K562 (cell line): ENCODE data around the gene INSL3. TPM values are rescaled to one million over a fixed set of nuclear protein-coding genes. Genes with fewer than 3 reads are reported as not detected.
A peak's percentile ranks its signal among the peaks of the same experiment; 100 is the strongest.

Experiments
- ATAC-seq: fragments of 200-7000 bp; cut with Tn5 transposase; 3 replicates; pipeline ENCODE4 v1.9.1; 2020; ENCODE audit warnings: moderate library complexity
- BruUV-seq: library from RNA; stranded (reverse); fragments of 400-500 nt; replicated peaks from 2 replicates; lab custom pipeline; 2021; lab: Mats Ljungman, UMichigan
- CTCF ChIA-PET: fragments of 300-600 bp; formaldehyde crosslinking; extraction: SDS; loops from one replicate; lab custom pipeline; 2021; ENCODE audit warnings: low intra/inter-chr PET ratio; lab: Yijun Ruan, JAX
- POLR2A ChIA-PET: fragments of 300-600, 350-650 bp; sonication (Branson Sonifier 250); formaldehyde crosslinking; extraction: SDS; loops from one replicate; lab custom pipeline; 2021; ENCODE audit warnings: antibody characterized with exemption, inconsistent platforms; lab: Yijun Ruan, JAX
- DNase-seq, 4 experiments: peaks; one replicate each; pipeline versions ENCODE4 v3.0.0 to v3.0.0-alpha.2; 2011 to 2018; ENCODE audit warnings: low spot score in 3 of 4, mixed read lengths in 3 of 4; ENCODE audit errors: extremely low read depth in 1 of 4
- FAIRE-seq: peaks from 2 replicates; lab custom pipeline; 2011; peaks lifted over from hg19 to GRCh38; lab: Jason Lieb, UNC
- H2AFZ ChIP-seq: 2 replicates; pipeline ENCODE4 v1.6.0; 2011; ENCODE audit warnings: low read depth, low read length, control low read depth, inconsistent platforms
- H3K27ac ChIP-seq: fragments of 200-600 bp; 3 replicates; pipeline ENCODE4 v1.8.0; 2011; ENCODE audit warnings: low read depth, mild to moderate bottlenecking, control low read depth, inconsistent platforms, low read length, moderate library complexity, mixed read lengths; ENCODE audit errors: extremely low read depth
- H3K27me3 ChIP-seq, 2 experiments: fragments of 300-600 bp in 1 of 2; 2 replicates in 1 of 2; 3 replicates in 1 of 2; pipeline versions ENCODE4 v1.6.0 to v1.8.0; 2011; ENCODE audit warnings: inconsistent platforms in 2 of 2, low read length in 2 of 2, mild to moderate bottlenecking in 1 of 2, mixed read lengths in 1 of 2, moderate library complexity in 1 of 2; ENCODE audit not compliant: control insufficient read depth in 2 of 2, insufficient read depth in 2 of 2
- H3K36me3 ChIP-seq: fragments of 300-600 bp; 3 replicates; pipeline ENCODE4 v1.8.0; 2011; ENCODE audit warnings: mild to moderate bottlenecking, low read length, inconsistent platforms; ENCODE audit not compliant: control insufficient read depth, insufficient read depth
- H3K4me1 ChIP-seq, 2 experiments: fragments of 200-600 bp in 1 of 2; replicated peaks in 1 of 2; 2 replicates in 1 of 2; 3 replicates in 1 of 2; pipeline versions ENCODE4 v1.5.1 to v1.8.0; 2011; ENCODE audit warnings: inconsistent platforms in 2 of 2, low read length in 2 of 2, mild to moderate bottlenecking in 1 of 2, mixed read lengths in 1 of 2, moderate library complexity in 1 of 2; ENCODE audit not compliant: control insufficient read depth in 2 of 2, insufficient read depth in 2 of 2
- H3K4me2 ChIP-seq: 2 replicates; pipeline ENCODE4 v1.6.1; 2011; ENCODE audit warnings: low read length, control low read depth, inconsistent platforms, mixed read lengths; ENCODE audit not compliant: insufficient read depth
- H3K4me3 ChIP-seq: fragments of 200-600 bp; sonication (generic), shearing (Covaris generic); 2 replicates; pipeline ENCODE4 v1.5.1; 2016; ENCODE audit warnings: control low read depth, inconsistent platforms
- H3K79me2 ChIP-seq: fragments of 200-600 bp; 3 replicates; pipeline ENCODE4 v1.8.0; 2011; ENCODE audit warnings: low read length, inconsistent platforms; ENCODE audit not compliant: control insufficient read depth, insufficient read depth
- H3K9ac ChIP-seq, 2 experiments: 2 replicates each; pipeline versions ENCODE4 v1.6.0 to v1.6.1; 2011; ENCODE audit warnings: low read depth in 2 of 2, low read length in 2 of 2, control low read depth in 1 of 2, inconsistent platforms in 1 of 2, mild to moderate bottlenecking in 1 of 2, mixed read lengths in 1 of 2; ENCODE audit not compliant: insufficient read depth in 1 of 2
- H3K9me1 ChIP-seq: one replicate; pipeline ENCODE4 v1.6.0; 2011; ENCODE audit warnings: inconsistent platforms, mild to moderate bottlenecking, low read length, moderate library complexity; ENCODE audit not compliant: control insufficient read depth, insufficient read depth
- H3K9me3 ChIP-seq: replicated peaks from 2 replicates; pipeline ENCODE4 v1.5.1; 2011; ENCODE audit warnings: low read depth, low read length, inconsistent platforms; ENCODE audit not compliant: control insufficient read depth, insufficient read depth
- H4K20me1 ChIP-seq: replicated peaks from 2 replicates; pipeline ENCODE4 v1.6.1; 2011; ENCODE audit warnings: low read length, inconsistent platforms, mixed read lengths; ENCODE audit not compliant: control insufficient read depth, insufficient read depth
- BCOR ChIP-seq: fragments of 450-650 bp; IDR thresholded peaks from 2 replicates; pipeline ENCODE4 v1.6.1; 2016
- CBFA2T3 ChIP-seq: fragments of 450-650 bp; IDR thresholded peaks from 2 replicates; pipeline ENCODE4 v1.6.1; 2017
- CBX8 ChIP-seq: fragments of 200-600 bp; sonication (generic); IDR thresholded peaks from 2 replicates; pipeline ENCODE4 v1.6.1; 2012; ENCODE audit warnings: borderline replicate concordance, mixed run types, low read depth, mild to moderate bottlenecking, moderate library complexity, mixed read lengths, low read length, control low read depth, inconsistent platforms; ENCODE audit not compliant: poor library complexity, severe bottlenecking; ENCODE audit errors: extremely low read depth
- CREBBP ChIP-seq: IDR thresholded peaks from one replicate; pipeline ENCODE4 v1.6.1; 2012; ENCODE audit warnings: low read depth, mild to moderate bottlenecking, control low read depth, inconsistent platforms, low read length
- EZH2 ChIP-seq: IDR thresholded peaks from 2 replicates; pipeline ENCODE4 v1.6.1; 2012; ENCODE audit warnings: low read depth, mild to moderate bottlenecking, inconsistent platforms, low read length, borderline replicate concordance
- FUS ChIP-seq: fragments of 200-400 bp; formaldehyde crosslinking; optimal IDR thresholded peaks from 2 replicates; pipeline ENCODE3; 2017; ENCODE audit warnings: low read depth, low read length
- GABPB1 ChIP-seq: sonication (generic); formaldehyde crosslinking; IDR thresholded peaks from 2 replicates; pipeline ENCODE4 v1.8.0; 2022; ENCODE audit warnings: mild to moderate bottlenecking, missing genetic modification reagents
- HNRNPL ChIP-seq: fragments of 200-400 bp; formaldehyde crosslinking; IDR thresholded peaks from 2 replicates; pipeline ENCODE4 v1.6.1; 2017; ENCODE audit warnings: low read depth, mild to moderate bottlenecking, low read length
- HNRNPUL1 ChIP-seq: fragments of 200-400 bp; formaldehyde crosslinking; IDR thresholded peaks from 2 replicates; pipeline ENCODE4 v1.6.1; 2017; ENCODE audit warnings: low read length
- LCOR ChIP-seq: sonication (generic); formaldehyde crosslinking; IDR thresholded peaks from 2 replicates; pipeline ENCODE4 v1.8.0; 2022; ENCODE audit warnings: mild to moderate bottlenecking, missing genetic modification reagents
- MED1 ChIP-seq: sonication (generic); formaldehyde crosslinking; IDR thresholded peaks from 2 replicates; pipeline ENCODE4 v1.8.1; 2023; ENCODE audit warnings: missing genetic modification reagents, borderline replicate concordance
- NFIX ChIP-seq: fragments of 250-450 bp; sonication (Bioruptor Pico); IDR thresholded peaks from 2 replicates; pipeline ENCODE4 v1.4.0; 2020; ENCODE audit warnings: low read depth, mild to moderate bottlenecking, moderate library complexity
- NFXL1 ChIP-seq: fragments of 450-650 bp; formaldehyde crosslinking; IDR thresholded peaks from 2 replicates; pipeline ENCODE4 v1.4.0; 2021; ENCODE audit warnings: mild to moderate bottlenecking
- PCBP1 ChIP-seq: fragments of 200-400 bp; formaldehyde crosslinking; IDR thresholded peaks from 2 replicates; pipeline ENCODE4 v1.6.1; 2018; ENCODE audit warnings: mild to moderate bottlenecking, low read depth, low read length; ENCODE audit not compliant: poor library complexity, severe bottlenecking
- POLR2A ChIP-seq: fragments of 450-650 bp; conservative IDR thresholded peaks from 2 replicates; pipeline ENCODE4 v1.6.1; 2016
- POLR2G ChIP-seq: fragments of 200-400 bp; formaldehyde crosslinking; IDR thresholded peaks from 2 replicates; pipeline ENCODE4 v1.6.1; 2017; ENCODE audit warnings: low read depth, mild to moderate bottlenecking, antibody characterized with exemption, low read length, moderate library complexity
- RFX5 ChIP-seq: IDR thresholded peaks from 2 replicates; pipeline ENCODE4 v1.6.1; 2011; ENCODE audit warnings: low read depth, mild to moderate bottlenecking, improper control_type of control experiment, low read length
- SAFB ChIP-seq: fragments of 200-400 bp; formaldehyde crosslinking; IDR thresholded peaks from 2 replicates; pipeline ENCODE4 v1.6.1; 2017; ENCODE audit warnings: low read depth, low read length, borderline replicate concordance
- SIN3A ChIP-seq, 2 experiments: fragments of 150-350 bp in 1 of 2; IDR thresholded peaks; 2 replicates each; pipeline ENCODE4 v1.6.1; 2011 to 2016; ENCODE audit warnings: borderline replicate concordance in 2 of 2, low read depth in 2 of 2, low read length in 2 of 2, mild to moderate bottlenecking in 2 of 2, moderate library complexity in 2 of 2; ENCODE audit not compliant: control insufficient read depth in 1 of 2
- SNRNP70 ChIP-seq: fragments of 200-400 bp; formaldehyde crosslinking; optimal IDR thresholded peaks from 2 replicates; pipeline ENCODE3; 2017; ENCODE audit warnings: low read depth, low read length
- U2AF1 ChIP-seq: fragments of 200-400 bp; formaldehyde crosslinking; optimal IDR thresholded peaks from 2 replicates; pipeline ENCODE3; 2017; ENCODE audit warnings: mild to moderate bottlenecking, low read depth, low read length, moderate library complexity
- ZNF316 ChIP-seq: fragments of 450-650 bp; IDR thresholded peaks from 2 replicates; pipeline ENCODE4 v1.6.1; 2016
- ZNF324 ChIP-seq: fragments of 250-450 bp; sonication (Bioruptor Pico); IDR thresholded peaks from 2 replicates; pipeline ENCODE4 v1.4.0; 2020; ENCODE audit warnings: mild to moderate bottlenecking
- ZNF583 ChIP-seq: fragments of 250-450 bp; sonication (Bioruptor Pico); IDR thresholded peaks from 2 replicates; pipeline ENCODE4 v1.4.0; 2020
- WGBS: fragments of 100-300 bp; shearing (Covaris generic); methylation state at CpG from one replicate; pipeline ENCODE4 v1.1.6; 2016; ENCODE audit warnings: low coverage, mixed read lengths; ENCODE audit not compliant: insufficient coverage; ENCODE audit errors: missing lambda C conversion rate; 5-methylcytosine and 5-hydroxymethylcytosine counted together
- in situ Hi-C: fragments of 300-500 bp; cut with MboI; formaldehyde crosslinking; loops from 4 replicates; pipeline ENCODE4 v1.15.0; 2018; ENCODE audit warnings: inconsistent platforms, mixed read lengths
- intact Hi-C: fragments of 100-400 bp; cut with micrococcal nuclease; formaldehyde crosslinking; loops from 2 replicates; pipeline ENCODE4 v1.14.2; 2022
- polyA plus RNA-seq, 8 experiments: library from polyadenylated mRNA; depleted of rRNA in 4 of 8; stranded (reverse) in 5 of 8; unstranded in 3 of 8; fragments of >200 nt; fragmentation: Nextera tagmentation in 2 of 8; fragmentation: Illumina TruSeq in 1 of 8; extraction: Ambion mirVana in 2 of 8; extraction: Trizol in 1 of 8; gene quantifications; 2 replicates each; pipeline versions ENCODE4 v1.2.1 to v1.2.3, GENCODE V29; 2011 to 2014; ENCODE audit warnings: inconsistent platforms in 1 of 8, missing spikeins in 1 of 8
- total RNA-seq, 7 experiments: library from RNA; depleted of rRNA in 6 of 7; stranded (reverse); fragments of >200 nt in 6 of 7; fragmentation: Illumina TruSeq in 2 of 7; extraction: Trizol in 2 of 7; gene quantifications; 2 replicates each; pipeline versions ENCODE4 v1.2.1 to v1.2.3, GENCODE V29; 2011 to 2021; ENCODE audit warnings: low replicate concordance in 1 of 7

Gene INSL3
- total and polyA plus RNA-seq, 9 of the 15 experiments (the other 6 are each of a cell fraction or from before 2014, with no cell fraction given): not detected

DNA sequence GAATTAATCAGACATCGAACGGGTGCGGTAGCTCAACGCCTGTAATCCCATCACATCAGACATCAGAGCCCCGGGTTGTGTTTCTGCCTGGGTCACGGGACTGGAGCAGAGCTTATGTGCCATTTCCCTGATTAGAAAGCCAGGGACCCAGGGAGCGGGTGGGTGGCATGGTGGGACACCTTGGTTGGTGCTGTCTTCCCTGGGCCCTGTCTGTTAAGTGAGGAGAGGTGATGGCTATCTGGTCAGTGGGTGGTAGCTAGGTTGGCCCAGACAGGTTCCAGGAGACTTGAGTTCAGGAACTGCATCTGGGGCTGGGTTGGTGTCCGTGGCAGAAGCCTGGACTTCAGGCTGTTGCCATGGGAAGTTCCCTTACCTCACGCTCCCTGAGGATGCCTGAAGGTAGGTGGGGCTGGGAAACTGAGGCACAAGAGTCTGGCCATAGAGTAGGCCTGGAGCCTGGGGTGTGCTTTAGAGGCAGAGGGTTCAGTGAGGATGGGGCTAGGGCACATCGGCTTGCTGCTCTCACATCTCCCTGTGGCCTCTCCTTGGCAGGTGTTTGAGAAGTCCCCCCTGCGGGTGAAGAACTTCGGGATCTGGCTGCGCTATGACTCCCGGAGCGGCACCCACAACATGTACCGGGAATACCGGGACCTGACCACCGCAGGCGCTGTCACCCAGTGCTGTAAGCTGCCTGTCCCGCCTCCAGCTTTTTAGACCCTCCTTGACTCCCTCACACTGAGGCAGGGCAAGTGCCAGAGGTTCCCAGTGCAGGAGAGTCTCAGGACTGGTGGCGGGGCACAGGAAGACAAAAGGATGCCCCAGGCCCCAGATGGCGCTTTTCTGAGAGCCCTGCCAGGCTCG lies 40.5 kb upstream of the INSL3 start (continued):
- TF ChIP-seq U2AF1 (no peak), ZNF324 (CRISPR knock-in tag) (no peak), POLR2A (peak; percentile 51), PCBP1 (no peak), SIN3A (IDR thresholded peaks at IDR 0.05; ENCODE audit: borderline replicate concordance in 2 of 2, control insufficient read depth in 1 of 2, low read depth in 2 of 2, low read length in 2 of 2) (0 out of 4 replicates have a peak, but pooled peaks of 1 of the 2 experiments have one; percentile 21), CBX8 (no peak), LCOR (CRISPR knock-in tag) (0 out of 2 replicates have a peak, but pooled peaks have one; percentile 21), FUS (no peak), HNRNPUL1 (peak; percentile 46)

- peak overlapping the region; percentile 82 for H3K4me3 ChIP-seq
- peaks cover 3% of the 10 kb centered on the region for H3K9me1 ChIP-seq
- WGBS: 0% methylated on average over 7 of the region's 7 CpGs
- FAIRE-seq (no peak), DNase-seq (peak in 3 of 4 experiments; percentile 24 to 35 (median 31)), ATAC-seq (no peak)
- no peaks in the 10 kb centered on the region for H3K9me3 ChIP-seq
- in situ Hi-C loops: no loop called here
- peak overlapping the region; percentile 99 for H3K9ac ChIP-seq
- H3K4me1 ChIP-seq: peaks cover 16 to 43% of the 10 kb centered on the region in 2 experiments; a peak in 4 of 5 replicates
- peak overlapping the region; percentile 91 for H3K27ac ChIP-seq
- H4K20me1 ChIP-seq: peaks cover 51% of the 10 kb centered on the region
- no TSS peak for BruUV-seq
- ChIA-PET POLR2A (interaction anchor here (0.6 to 4.0 kb wide), 16 partner anchors 10 to 1019 kb away, joined by 3 to 51 read pairs (median 3); partner anchors contain the start of genes CCDC124, JAK3 and SLC5A5), CTCF (no interaction called here)
- H2AFZ ChIP-seq: no peak overlapping the region
- H3K79me2 ChIP-seq: peaks cover 43% of the 10 kb centered on the region
- intact Hi-C loops: loop anchor here (10.0 kb wide), 1 partner anchor 194 kb away; no protein-coding TSS in a partner anchor
- peak overlapping the region; percentile 100 for H3K4me2 ChIP-seq
- no peaks in the 10 kb centered on the region for H3K27me3 ChIP-seq
- H3K36me3 ChIP-seq: peaks cover 48% of the 10 kb centered on the region
- no peak for TF ChIP-seq HNRNPL
- no peak for TF ChIP-seq GABPB1 (CRISPR knock-in tag)
- TF ChIP-seq RFX5: no peak
- no peak for TF ChIP-seq ZNF316
- TF ChIP-seq POLR2G: peak; percentile 16; the same call in 1 of the 2 replicates
- no peak for TF ChIP-seq BCOR
- TF ChIP-seq CBFA2T3: no peak
- TF ChIP-seq SAFB: no peak
- TF ChIP-seq NFXL1: no peak
- TF ChIP-seq CREBBP: no peak
- no peak for TF ChIP-seq NFIX
- TF ChIP-seq ZNF583 (CRISPR knock-in tag): no peak
- TF ChIP-seq SNRNP70: no peak
- TF ChIP-seq MED1 (CRISPR knock-in tag): no peak
- TF ChIP-seq EZH2: no peak
- 0 out of 2 replicates have a peak, but pooled peaks have one; percentile 4 for TF ChIP-seq POLR2A
These were observed 39.7 kb upstream of the INSL3 start for GRCh38 chr19:17860993-17861360.
